HepG2 (cell line): ENCODE results near the gene ULBP1. TPM values are rescaled to one million over a fixed set of nuclear protein-coding genes. Genes with fewer than 3 reads are reported as not detected.

Source experiments
- ARID5B ChIP-seq: IDR thresholded peaks from 2 replicates; pipeline ENCODE4 v1.4.0; 2020; ENCODE audit warnings: mild to moderate bottlenecking, missing genetic modification reagents
- ATF6 ChIP-seq: sonication (generic); formaldehyde crosslinking; conservative IDR thresholded peaks from 2 replicates; pipeline ENCODE4 v1.4.0; 2020; ENCODE audit warnings: missing genetic modification reagents
- BCL3 ChIP-seq: sonication (generic); formaldehyde crosslinking; IDR thresholded peaks from 2 replicates; pipeline ENCODE4 v1.5.1; 2020; ENCODE audit warnings: mild to moderate bottlenecking, missing genetic modification reagents, moderate library complexity
- CBX1 ChIP-seq: IDR thresholded peaks from one replicate; pipeline ENCODE4 v1.6.1; 2016; ENCODE audit warnings: antibody characterized with exemption, low read depth
- E2F1 ChIP-seq: sonication (generic); formaldehyde crosslinking; IDR thresholded peaks from 2 replicates; pipeline ENCODE4 v1.5.0; 2020; ENCODE audit warnings: missing genetic modification reagents
- FOXP4 ChIP-seq: sonication (generic); formaldehyde crosslinking; IDR thresholded peaks from 2 replicates; pipeline ENCODE4 v1.4.0; 2020; ENCODE audit warnings: missing genetic modification reagents
- IRF1 ChIP-seq: sonication (generic); formaldehyde crosslinking; IDR thresholded peaks from 2 replicates; pipeline ENCODE4 v1.4.0; 2020; ENCODE audit warnings: low read depth, mild to moderate bottlenecking, missing genetic modification reagents
- JUNB ChIP-seq: sonication (generic); formaldehyde crosslinking; IDR thresholded peaks from 2 replicates; pipeline ENCODE4 v1.8.0; 2022; ENCODE audit warnings: missing genetic modification reagents, mild to moderate bottlenecking, borderline replicate concordance
- NFIB ChIP-seq: sonication (generic); formaldehyde crosslinking; IDR thresholded peaks from 2 replicates; pipeline ENCODE4 v1.9.0; 2021; ENCODE audit warnings: missing genetic modification reagents, mild to moderate bottlenecking, borderline replicate concordance
- NR2C2 ChIP-seq: sonication (generic); formaldehyde crosslinking; IDR thresholded peaks from 2 replicates; pipeline ENCODE4 v1.4.0; 2020; ENCODE audit warnings: missing genetic modification reagents, mild to moderate bottlenecking, moderate library complexity, borderline replicate concordance
- RBM39 ChIP-seq: fragments of 200-400 bp; formaldehyde crosslinking; IDR thresholded peaks from one replicate; pipeline ENCODE4 v1.6.1; 2018; ENCODE audit warnings: antibody characterized with exemption, mild to moderate bottlenecking, low read depth, low read length; ENCODE audit not compliant: poor library complexity, severe bottlenecking
- SOX13 ChIP-seq, 3 experiments: fragments of 450-650 bp in 1 of 3; sonication (generic) in 1 of 3; formaldehyde crosslinking in 1 of 3; IDR thresholded peaks in 2 of 3; conservative IDR thresholded peaks in 1 of 3; 2 replicates each; pipeline versions ENCODE4 v1.5.0 to v1.6.1; 2016 to 2020; ENCODE audit warnings: antibody characterized with exemption in 1 of 3, mild to moderate bottlenecking in 1 of 3, missing compliant biosample characterization in 1 of 3, missing genetic modification reagents in 1 of 3, moderate library complexity in 1 of 3
- ZNF230 ChIP-seq: sonication (generic); formaldehyde crosslinking; IDR thresholded peaks from 2 replicates; pipeline ENCODE4 v1.4.0; 2020; ENCODE audit warnings: mild to moderate bottlenecking, missing genetic modification reagents
- ZNF546 ChIP-seq: sonication (generic); formaldehyde crosslinking; conservative IDR thresholded peaks from 2 replicates; pipeline ENCODE4 v1.8.1; 2023; ENCODE audit warnings: mild to moderate bottlenecking, missing genetic modification reagents
- ZNF564 ChIP-seq: sonication (generic); formaldehyde crosslinking; IDR thresholded peaks from 2 replicates; pipeline ENCODE4 v1.8.1; 2023; ENCODE audit warnings: mild to moderate bottlenecking, missing genetic modification reagents
- ZNF839 ChIP-seq: sonication (generic); formaldehyde crosslinking; IDR thresholded peaks from 2 replicates; pipeline ENCODE4 v1.4.0; 2020; ENCODE audit warnings: missing genetic modification reagents, mild to moderate bottlenecking, borderline replicate concordance
- polyA plus RNA-seq, 8 experiments: library from polyadenylated mRNA; depleted of rRNA in 3 of 8; stranded (reverse) in 7 of 8; unstranded in 1 of 8; fragments of >200 nt; fragmentation: Illumina TruSeq in 4 of 8; extraction: Trizol in 4 of 8; gene quantifications; 2 replicates each; pipeline versions ENCODE4 v1.2.1 to v1.2.3, GENCODE V29; 2011 to 2016; ENCODE audit warnings: low read depth in 4 of 8, missing spikeins in 1 of 8, mixed read lengths in 1 of 8; ENCODE audit not compliant: insufficient read depth in 1 of 8
- total RNA-seq, 5 experiments: library from RNA; depleted of rRNA; stranded (reverse); fragments of >200 nt; fragmentation: Illumina TruSeq; extraction: Trizol; gene quantifications; 2 replicates each; pipeline ENCODE4 v1.2.3, GENCODE V29; 2016; ENCODE audit warnings: low read depth in 1 of 5

ULBP1 gene
- total and polyA plus RNA-seq, 2 of the 13 experiments (the other 11 are each of a cell fraction or from before 2014, with no cell fraction given), result 0.04 to 0.09 TPM

GRCh38 chr6:149925253-149925973 is 38.3 kb upstream of the ULBP1 start (continued):
- TF ChIP-seq NFIB (CRISPR knock-in tag) (no peak), NR2C2 (CRISPR knock-in tag) (peak; percentile 72), ZNF230 (CRISPR knock-in tag) (no peak), ZNF839 (no peak), IRF1 (CRISPR knock-in tag) (0 out of 2 replicates have a peak, but pooled peaks have one; percentile 14), E2F1 (CRISPR knock-in tag) (no peak), JUNB (no peak), CBX1 (no peak), SOX13 (IDR thresholded peaks at IDR 0.05) (no peak), SOX13 (CRISPR knock-in tag; conservative IDR thresholded peaks at IDR 0.05 in 1 of 2, IDR thresholded peaks at IDR 0.05 in 1 of 2) (no peak), ZNF564 (CRISPR knock-in tag) (no peak), RBM39 (peak; percentile 41), BCL3 (CRISPR knock-in tag) (peak; percentile 66; the same call in 1 of the 2 replicates), ZNF546 (CRISPR knock-in tag) (no peak), FOXP4 (CRISPR knock-in tag) (no peak), ATF6 (CRISPR knock-in tag) (0 out of 2 replicates have a peak, but pooled peaks have one; percentile 9), ARID5B (no peak)
